ENCODE data around the gene GTF2E1.
"Not testable (repeated sequence)": the region's sequence is repeated elsewhere in the genome, so short reads cannot be mapped to it uniquely, and the experiment has no call there.

GTF2E1 gene

DNA sequence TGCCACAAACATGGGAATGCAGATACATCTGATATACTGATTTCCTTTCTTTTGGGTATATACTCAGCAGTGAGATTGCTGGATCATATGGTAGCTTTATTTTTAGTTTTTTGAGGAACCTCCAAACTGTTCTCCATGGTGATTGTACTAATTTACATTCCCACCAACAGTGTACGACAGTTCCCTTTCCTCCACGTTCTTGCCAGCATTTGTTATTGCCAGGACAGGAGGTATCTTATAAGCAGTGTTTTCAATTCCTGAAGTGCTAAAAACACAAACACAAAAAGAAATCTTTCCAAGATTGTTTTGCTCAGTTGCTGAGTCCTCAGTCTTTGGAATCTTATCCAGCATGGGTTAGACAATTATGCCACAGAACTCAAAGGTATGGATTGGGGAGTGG, 13.5 kb downstream of the GTF2E1 start:
- DNase-seq = no peak

DNA sequence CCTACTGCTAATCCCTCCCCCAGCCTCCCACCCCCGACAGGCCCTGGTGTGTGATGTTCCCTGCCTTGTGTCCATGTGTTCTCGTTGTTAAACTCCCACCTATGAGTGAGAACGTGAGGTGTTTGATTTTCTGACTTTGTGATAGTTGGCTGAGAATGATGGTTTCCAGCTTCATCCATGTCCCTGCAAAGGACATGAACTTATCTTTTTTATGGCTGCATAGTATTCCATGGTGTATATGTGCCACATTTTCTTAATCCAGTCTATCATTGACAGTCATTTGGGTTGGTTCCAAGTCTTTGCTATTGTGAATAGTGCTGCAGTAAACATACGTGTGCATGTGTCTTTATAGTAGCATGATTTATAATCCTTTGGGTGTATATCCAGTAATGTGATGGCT, 16.0 kb downstream of the GTF2E1 start:
- not testable (repeated sequence) for DNase-seq

DNA sequence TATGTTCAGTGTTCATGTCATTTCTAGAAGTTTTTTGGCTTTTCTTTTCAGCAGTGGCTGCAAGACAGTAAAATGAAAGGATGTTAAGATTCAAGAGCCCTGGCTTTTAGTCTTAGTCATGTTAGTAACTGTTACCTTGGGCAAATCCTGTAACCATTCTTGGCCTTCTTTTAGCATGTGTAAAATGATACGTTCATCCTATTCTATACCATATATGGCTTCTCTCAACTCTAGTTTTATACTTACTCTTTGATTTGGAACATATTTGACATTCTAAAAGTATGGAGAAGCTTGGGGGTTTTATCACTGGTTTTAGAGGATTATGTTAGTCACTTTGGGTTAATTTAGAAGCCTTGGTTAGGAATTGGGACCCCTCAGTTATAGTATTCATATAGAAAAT, 20.1 kb downstream of the GTF2E1 start:
- no peak for DNase-seq

DNA sequence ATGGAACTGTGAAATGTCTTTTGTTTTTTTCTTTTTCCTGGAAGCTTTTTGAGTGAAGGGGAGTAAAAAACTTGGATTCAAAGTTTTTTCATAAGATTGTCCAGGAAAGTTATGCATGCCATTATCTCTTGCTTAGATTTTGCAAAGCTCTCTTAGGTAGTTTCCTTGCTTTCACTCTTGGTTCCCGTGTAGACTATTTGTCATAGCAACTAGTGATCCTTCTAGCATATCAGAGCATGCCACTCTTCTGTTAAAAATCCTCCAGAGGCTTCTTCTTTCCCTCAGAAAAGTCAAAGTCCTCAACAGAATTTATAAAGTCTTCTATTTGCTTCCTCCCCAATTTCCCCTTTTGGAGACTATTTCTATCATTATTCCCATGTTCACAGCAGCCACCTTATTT, 21.1 kb downstream of the GTF2E1 start:
- no peak for DNase-seq

DNA sequence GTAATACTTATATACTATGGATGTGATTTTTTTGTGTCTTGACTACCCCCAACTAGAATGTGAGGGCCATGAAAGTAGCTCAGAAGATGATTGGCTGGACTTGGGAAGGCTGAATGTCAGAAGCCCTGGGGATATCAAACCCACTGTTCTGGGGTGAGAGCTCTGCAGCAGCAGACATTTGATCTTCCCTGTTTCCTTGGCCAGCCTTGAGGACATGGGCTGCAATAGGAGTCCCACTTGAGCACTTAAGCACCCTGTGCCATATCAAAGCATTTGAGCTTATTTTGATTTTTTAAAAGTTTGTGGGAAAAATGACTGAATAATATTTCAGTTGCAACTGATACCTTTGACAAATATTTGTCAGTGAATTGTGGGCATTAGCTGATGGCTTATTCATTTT, 21.7 kb downstream of the GTF2E1 start:
- no peak for DNase-seq

DNA sequence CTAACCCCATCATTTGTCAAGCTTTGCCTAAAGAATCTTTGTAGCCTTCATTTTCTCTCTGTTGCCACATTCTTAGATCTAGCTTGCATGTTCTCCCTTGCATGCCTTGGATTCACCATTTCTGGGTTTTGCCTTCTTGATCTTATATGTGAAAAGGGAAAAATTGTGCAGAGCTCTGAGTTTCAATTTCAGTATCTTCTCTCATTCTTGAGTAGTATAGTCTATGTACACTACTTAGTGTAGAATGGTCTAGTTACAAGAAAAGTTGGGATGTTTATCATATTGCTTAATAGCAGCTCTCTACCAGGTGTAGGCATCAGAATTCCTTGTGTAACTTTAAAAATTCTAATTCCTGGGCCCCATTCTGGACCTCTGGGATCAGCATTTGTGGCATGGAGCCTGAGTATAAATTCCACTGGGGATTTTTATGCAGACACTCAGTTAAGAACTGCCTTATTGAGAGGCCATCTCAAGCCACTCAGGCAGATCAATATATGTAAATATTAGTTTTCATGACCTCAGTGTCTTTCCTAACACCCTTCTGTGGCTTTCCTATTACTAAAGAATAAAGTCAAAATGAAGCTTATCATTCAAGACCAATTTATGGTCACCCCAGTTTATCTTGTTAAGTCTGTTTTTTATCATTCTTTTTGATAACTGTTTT, 23.4 kb downstream of the GTF2E1 start:
- DNase-seq = no peak

DNA sequence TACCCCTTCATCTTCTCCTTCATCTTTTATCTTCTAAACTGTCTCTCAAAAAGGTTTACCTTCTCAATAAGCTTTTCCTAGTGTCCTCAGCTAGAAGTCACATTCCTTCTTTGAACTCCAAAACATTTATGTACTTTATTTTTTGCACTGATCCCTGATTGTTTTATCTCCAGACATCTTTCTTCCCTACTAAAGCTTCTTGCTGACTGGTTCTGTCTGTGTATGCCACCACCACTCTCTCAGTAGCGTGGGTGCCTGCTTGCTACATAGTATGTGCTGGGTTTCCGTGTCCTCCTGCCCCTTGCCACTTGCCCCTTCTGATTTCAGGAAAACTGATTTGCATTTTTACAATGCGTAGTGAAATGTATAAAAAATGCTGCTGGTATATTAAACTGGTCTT, 24.0 kb downstream of the GTF2E1 start:
- DNase-seq = no peak

DNA sequence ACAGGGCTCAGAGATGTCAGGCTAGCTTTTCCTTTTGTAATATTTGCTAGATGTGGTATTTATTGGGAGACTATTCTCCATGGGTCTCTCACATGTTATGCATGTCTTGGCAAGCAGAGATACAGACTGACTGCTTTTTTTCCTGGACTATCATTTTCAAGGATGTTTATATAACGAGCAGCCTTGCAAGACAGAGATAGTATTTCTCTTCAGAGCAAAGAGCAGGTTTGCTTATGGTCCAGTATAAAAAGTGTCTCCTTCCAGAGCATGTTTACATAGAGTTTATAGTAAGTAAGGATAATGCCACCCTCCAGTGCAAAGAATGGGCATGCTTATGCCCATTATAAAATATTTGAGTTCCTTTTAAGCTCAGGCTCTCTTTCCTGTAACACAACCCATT, 24.6 kb downstream of the GTF2E1 start:
- DNase-seq = no peak

DNA sequence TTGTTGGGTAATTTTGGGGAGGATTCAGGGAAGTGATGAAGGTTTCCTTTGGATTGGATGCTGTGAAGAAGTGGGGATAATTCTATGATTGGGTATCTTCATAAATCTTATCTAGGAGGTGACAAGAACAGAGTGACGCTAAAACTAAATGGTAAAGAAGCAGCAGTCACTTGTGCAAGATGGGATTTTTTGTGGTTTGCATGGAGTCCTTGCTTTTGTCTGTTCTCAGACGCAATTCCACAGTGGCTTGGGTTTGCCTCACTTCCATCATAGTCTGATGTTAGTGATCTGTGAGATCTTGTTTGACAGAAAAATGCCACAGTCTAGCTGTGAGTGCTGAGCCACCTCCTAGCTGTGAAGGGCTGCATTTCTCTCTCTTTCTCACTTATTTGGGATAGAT, 26.9 kb downstream of the GTF2E1 start:
- DNase-seq = no peak

DNA sequence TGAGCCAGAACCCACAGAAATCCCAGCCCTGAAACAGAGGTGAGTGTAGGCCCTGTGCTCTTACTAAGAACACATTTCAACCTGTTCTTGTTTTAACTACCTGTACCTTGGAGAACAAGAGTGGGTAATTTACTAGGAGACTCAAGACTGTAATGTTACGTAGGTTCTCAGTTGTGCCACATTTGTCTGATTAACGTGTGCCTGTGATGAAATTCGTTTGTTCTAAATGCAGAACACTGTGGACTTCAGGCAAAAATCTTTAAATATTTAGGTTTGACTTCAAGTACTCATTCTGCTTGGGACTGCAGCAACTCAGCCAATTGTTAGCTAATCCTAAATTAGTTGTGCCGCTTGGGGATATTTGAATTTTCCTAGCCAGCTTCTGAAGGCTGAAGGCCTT, 28.3 kb downstream of the GTF2E1 start:
- DNase-seq = no peak

DNA sequence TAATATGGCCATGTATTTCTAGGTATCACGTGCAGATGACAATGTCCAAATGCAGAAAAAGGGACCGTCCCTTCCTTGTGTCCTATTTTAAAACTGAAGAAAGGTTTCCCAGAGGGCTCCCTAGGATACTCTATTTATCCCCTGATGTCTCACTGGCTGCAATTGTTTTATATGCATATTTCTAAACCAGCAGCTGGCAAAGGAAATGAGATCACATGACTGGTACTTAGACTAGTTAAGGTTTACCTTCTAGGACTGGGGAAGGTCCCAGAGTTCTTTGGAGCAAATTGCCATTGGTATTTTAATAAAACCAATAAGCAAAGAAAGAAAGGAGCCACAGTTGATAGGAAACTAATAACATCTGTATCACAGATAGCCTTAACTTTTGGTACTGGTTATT, 29.5 kb downstream of the GTF2E1 start:
- no peak for DNase-seq

DNA sequence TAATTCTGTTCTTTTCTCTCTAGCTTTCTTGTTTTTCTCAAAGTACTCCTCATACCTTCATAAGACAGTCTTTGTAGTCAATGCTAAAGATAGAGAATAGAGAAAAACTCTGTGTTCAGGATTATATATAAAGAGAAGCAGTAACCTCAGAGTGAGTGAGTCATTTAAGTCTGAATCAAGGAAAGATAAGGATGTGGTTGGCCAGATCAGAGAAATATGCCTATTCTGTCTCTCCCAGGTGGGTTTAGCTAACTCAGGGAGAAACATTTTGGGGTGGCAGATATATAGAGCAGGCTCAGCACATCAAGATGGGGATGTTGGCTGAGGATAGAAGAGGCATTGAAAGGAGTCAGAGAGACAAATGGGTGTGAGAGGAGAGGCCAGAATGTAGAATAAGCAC, 31.4 kb downstream of the GTF2E1 start:
- no peak for DNase-seq

DNA sequence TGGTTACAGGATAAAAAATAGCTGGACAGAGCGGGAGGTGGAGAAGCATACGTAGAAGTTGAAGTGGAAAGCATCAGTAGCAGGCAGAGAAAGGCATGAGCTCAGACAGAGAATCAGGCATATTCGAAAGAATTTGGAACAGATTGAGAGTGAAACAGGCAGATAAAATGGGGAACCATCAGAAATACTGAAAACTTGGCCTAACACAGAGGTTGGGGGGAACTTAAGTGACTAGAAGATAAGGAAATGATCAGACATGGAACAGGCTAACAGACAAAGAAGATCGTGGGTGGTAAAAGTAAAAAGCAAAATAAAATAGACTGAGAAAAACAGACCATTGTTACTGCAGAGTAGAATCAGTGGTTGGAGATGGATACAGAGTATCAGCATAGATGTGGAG, 32.9 kb downstream of the GTF2E1 start:
- DNase-seq = no peak

DNA sequence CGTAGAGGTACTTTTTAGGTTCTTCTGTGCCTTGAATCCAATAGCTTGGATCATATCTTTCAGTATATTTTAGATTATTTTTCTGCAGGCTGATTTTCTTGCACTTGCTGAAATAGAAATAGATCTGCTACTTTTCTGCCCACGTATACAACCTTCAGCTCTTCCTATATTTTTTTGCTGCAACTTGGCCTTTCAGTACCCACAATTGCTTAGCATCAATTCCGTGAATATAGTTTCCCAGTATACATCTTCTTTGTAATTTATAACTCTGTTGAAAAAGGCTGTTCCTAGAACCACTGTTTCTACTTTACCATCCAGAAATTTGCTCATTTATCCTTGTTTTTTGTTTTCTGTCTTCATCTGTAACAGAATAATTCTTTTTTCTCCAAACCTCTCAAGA, 36.2 kb downstream of the GTF2E1 start:
- DNase-seq = no peak

DNA sequence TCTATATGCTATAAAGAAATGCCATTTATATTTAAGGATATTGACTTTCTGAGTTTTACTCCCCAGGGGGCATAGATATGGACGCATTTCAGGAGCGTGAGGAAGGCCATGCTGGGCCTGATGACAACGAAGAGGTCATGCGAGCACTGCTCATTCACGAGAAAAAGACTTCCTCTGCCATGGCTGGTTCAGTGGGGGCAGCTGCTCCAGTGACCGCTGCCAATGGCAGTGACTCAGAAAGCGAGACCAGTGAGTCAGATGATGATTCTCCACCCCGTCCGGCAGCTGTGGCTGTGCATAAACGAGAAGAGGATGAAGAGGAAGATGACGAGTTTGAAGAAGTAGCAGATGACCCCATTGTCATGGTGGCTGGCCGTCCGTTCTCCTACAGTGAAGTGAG, 38.4 kb downstream of the GTF2E1 start:
- DNase-seq = no peak

DNA sequence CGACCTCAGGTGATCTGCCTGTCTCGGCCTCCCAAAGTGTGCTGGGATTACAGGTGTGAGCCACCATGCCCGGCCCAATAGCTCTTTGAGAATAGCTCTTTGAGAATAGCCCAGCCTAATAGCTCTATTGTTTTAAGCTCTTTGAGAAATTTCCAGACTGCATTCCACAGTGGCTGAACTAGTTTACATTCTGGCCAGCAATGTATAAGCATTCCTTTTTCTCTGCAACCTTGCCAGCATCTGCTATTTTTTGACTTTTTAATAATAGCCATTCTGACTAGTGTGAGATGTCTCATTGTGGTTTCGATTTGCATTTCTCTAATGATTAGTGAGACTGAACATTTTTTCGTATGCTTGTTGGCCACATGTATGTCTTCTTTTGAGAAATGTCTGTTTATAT, 43.3 kb downstream of the GTF2E1 start:
- DNase-seq = not testable (repeated sequence)

DNA sequence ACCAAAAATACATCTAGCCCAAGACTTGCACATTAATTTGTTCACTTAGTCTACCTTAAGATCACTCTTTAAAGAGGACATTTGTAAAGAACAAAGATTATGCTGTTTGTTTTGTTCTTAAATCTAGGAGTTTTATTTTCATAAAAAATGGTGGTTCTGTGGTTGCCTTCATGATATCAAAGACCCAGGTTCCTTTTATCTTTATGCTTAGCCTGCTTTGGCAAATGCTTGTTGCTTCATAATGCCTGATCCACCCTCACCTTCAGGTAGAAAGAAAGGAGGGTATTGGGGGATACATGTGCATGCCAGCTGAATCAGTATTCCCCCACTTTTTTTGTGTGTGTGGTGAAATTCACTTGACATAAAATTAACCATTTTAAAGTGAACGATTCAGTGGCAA, 48.5 kb downstream of the GTF2E1 start:
- DNase-seq = no peak

DNA sequence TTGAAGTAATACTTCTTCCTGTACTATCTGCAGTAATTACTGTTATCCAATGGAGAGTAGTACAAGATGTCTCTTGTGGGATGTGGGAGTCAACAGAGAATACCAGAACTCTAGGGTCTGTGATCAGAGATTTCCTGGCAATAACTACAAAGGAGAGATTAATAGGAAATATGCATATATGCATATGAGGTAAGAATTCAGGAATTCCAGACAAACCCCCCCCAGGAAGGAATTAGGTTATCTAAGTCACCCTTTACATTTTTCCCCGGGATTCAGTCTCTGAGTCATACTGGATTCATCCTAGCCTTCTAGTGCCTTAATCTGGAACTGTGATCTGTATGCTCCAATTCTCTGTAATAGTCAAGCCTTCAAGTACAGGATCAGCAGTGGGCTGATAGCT, 49.4 kb downstream of the GTF2E1 start:
- DNase-seq = no peak

DNA sequence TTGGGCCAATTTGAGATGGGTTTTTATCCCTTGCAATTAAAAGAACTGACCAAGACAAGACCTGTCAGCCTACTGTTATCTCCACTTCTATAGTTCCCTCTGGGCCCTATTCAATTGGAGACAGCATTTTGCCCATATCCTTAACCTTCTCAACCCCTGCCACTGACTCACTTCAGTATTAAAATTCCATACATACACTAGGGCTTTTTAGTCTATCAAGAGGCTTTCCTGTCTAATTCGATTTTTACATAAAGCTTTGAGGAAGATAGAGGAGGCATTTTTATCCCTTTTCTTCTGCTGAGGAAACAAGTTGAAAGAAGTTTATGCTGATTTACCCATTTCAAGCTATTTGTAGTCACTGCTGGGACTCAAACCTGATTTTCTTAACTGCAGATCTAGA, 51.1 kb downstream of the GTF2E1 start:
- no peak for DNase-seq

DNA sequence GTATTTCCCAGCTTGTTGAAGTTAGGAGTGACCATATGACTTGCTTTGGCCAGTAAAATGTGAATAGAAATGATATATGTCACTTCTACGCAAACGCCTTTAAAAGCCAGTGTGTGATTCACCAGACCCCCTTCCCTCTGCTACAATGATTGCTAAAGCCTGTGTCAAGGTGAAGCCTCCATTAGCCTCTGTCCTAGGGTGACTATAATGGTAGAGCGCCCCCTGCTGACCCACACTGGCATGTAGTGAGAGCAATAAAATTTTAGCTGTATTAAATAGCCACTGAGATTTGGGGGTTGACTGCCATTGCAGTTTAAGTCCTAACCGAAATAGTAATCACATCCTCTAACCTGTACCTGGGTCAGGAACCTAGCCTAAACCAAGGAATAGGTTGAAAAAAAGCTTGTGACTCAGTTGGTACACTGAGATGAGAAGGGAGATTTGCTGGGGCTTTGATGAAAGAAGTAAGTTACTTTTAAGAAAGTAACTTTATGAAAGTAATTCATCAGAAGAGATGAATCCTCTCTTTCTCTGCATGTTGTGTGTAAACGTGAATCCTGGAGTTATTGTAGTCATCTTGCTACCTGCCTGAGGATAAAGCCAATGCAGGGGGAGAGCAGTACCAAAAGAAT, 52.6 kb downstream of the GTF2E1 start:
- DNase-seq = peak; percentile 85

DNA sequence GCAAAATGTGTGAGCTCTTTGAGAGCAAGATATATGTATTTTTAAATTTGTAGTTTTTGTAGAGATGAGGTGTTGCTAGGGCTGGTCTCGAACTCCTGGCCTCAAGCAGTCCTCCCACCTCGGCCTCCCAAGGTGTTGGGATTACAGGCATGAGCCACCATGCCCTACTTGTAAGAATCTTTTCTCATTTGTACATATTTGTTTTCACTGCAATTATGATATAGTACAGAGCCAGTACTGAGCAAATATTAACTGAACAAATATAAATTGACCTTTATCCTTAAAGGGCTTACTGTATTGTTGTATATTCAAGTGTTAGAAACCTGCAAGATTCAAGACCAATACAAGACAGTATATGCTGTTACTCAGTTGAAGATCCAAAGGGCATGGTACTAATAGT, 53.4 kb downstream of the GTF2E1 start:
- no peak for DNase-seq

DNA sequence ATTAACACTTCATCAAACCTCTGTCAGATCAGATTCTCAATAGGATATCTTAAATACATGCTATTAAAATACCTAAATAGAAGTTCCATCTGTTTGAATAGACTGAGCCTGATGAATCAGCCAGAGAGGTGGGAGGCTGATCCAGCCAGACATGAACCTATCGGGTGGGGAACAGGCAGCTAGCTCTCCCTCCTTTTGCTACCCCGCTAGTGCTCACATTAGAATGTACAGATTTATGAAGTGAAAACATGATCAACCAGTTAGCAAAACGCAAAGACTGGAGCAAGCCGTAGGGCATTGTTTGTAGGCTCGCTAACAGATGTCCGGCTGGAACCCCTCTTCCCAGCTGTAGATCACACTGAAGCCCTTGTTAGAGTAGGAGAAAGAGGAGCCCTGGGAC, 54.4 kb downstream of the GTF2E1 start:
- DNase-seq = no peak

DNA sequence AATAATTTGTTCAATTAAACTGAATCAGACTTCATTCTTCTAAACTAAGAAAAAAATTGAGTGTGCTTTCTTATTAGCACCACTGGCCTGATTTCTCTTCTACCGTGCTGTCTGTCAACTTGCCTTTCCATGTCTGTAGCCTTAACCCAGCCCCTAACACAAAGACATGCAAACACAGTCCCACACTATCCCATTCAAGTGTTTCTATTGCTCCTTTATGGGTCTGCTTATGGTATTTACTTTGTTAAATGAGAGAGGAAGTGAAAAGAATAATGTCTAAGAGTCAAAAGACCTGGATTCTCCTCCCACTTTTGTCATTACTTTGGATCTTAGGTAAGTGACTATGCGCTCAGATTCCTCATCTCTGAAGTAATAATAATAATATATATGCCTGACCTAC, 55.3 kb downstream of the GTF2E1 start:
- DNase-seq = no peak

DNA sequence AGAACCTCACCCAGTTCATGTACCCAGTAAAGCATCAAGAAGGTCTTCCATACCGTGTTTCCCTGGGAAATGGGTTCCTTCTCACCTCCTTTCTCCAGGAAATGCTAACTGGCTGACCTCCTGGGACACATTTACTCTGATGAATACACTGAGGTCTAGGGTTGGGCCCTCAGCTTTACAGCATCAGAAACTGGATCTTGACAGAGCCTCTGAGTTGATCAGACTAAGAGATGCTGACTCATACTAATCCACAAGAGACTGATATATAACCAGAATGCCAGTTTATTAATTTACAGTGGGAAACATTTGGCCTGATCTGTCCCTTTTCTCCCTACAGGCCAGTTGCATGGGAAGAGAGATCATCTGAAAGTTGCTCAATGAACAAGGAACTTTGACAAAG, 55.8 kb downstream of the GTF2E1 start:
- DNase-seq = no peak

DNA sequence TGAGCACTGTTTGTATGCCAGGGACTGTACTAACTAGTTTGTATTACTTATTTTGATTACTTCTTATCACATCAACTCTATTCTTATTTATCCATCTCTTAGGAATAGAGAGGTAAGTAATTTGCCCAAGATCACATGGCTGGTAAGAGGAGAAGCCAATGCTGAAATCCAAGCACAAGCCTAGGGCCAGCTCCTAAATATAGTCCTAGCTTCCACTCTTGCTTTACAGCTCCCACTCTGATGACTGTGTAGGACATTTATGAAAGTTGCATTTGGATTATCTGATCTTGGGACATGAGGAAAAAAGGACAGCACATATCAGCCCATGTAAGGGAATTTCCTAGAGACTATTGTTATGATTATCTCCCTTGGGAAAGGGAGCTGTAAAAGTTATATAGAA, 58.1 kb downstream of the GTF2E1 start:
- DNase-seq = no peak
